Effector memory CD8-positive, alpha-beta T cell (primary cell): ENCODE data around the gene C19orf81.

Experiments used
- ATAC-seq: fragments of 150-1000 bp; cut with Tn5 transposase; replicated peaks from 2 replicates; pipeline ENCODE4 v1.10.0; 2021; ENCODE audit warnings: mild to moderate bottlenecking, moderate library complexity
- DNase-seq, 3 experiments: peaks; one replicate each; pipeline ENCODE4 v3.0.0; 2021
- H3K27ac Mint-ChIP-seq, 2 donors: one replicate each; pipeline ENCODE4 v1.8.0; 2022; ENCODE audit warnings: mild to moderate bottlenecking in 2 of 2, mixed read lengths in 2 of 2, moderate library complexity in 2 of 2
- H3K27me3 Mint-ChIP-seq, 2 donors: one replicate each; pipeline ENCODE4 v1.8.0; 2022; ENCODE audit warnings: mixed read lengths in 2 of 2
- H3K36me3 Mint-ChIP-seq: one replicate; pipeline ENCODE4 v1.8.0; 2022; ENCODE audit warnings: mild to moderate bottlenecking, moderate library complexity, mixed read lengths; ENCODE audit not compliant: insufficient read depth
- H3K4me1 Mint-ChIP-seq, 2 donors: one replicate each; pipeline ENCODE4 v1.8.0; 2022; ENCODE audit warnings: low read depth in 2 of 2, mixed read lengths in 2 of 2
- H3K4me3 Mint-ChIP-seq, 2 donors: one replicate each; pipeline ENCODE4 v1.8.0; 2022; ENCODE audit warnings: mild to moderate bottlenecking in 2 of 2, mixed read lengths in 2 of 2, moderate library complexity in 2 of 2
- H3K9me3 Mint-ChIP-seq, 2 donors: one replicate each; pipeline ENCODE4 v1.8.0; 2022; ENCODE audit warnings: mixed read lengths in 2 of 2

The C19orf81 gene

DNA sequence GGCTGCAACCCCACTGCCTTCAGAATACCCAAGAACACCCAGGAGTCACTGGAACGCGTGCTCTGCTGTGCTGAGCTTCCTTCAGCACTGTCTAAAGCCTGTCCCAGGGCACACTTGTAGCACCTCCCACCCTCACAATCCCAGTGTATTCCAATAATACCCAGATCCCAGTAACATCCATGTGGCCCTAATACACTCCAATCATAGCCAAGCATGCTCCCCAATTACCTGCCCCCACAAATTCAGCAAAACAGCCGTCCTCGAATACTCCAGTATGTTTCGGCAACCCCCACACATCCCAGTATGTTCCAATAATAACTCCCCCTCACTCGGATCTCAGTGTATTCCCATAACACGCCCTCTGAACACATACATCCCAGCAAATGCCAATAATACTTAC is 41.2 kb downstream of the C19orf81 start:
- Mint-ChIP-seq H3K4me3 (no peak overlapping the region), H3K27ac (no peak overlapping the region), H3K36me3 (no peaks in the 10 kb centered on the region), H3K27me3 (peaks cover 50 to 66% of the 10 kb centered on the region in 2 donors), H3K9me3 (no peaks in the 10 kb centered on the region), H3K4me1 (no peaks in the 10 kb centered on the region)
- ATAC-seq (no peak), DNase-seq (no peak)

DNA sequence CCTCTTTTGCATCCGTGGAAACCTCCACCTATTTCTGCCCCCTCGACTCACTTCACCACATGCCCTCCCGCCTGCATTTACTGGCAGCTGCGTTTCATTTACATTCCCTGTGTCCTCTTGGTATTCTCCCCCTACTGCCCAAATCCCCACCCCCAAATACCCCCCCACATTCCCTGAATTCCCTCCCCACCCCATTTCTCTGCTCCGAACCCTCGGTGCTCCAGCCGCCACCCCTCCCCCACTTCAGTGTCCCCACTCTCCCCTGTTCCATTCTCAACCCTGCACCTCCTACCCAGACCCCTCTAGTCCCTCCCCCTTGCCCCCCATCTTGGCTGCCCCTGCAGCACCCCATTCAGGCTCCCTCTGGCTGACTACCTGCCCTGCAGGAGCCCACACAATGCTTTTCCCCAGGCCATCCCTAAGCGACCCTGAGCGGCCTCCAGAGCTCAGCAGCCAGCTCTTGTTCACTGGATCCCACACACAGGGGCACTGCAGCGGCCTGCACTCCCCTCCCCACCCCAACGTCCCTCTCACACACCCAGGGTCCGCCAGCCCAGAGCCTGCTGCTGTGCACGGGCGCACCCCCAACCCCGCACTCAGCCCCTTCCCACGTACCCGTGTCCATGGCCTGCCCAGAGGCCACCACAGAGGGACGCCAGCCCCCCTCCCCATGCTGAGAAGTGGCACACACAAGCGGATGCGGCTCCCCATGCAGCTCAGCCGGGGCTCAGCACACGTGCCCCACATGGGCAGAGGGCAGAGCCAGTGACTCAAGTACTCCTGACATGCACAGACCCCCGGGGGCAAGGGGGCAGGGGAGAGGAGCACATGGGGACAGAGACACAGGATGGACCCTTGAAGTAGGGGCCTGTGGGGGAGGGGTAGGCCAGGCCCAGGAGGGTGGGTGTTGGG is 44.1 kb downstream of the C19orf81 start:
- Mint-ChIP-seq H3K4me3 (no peak overlapping the region), H3K27me3 (peaks cover 59 to 85% of the 10 kb centered on the region in 2 donors), H3K4me1 (peaks cover 0 to 2% of the 10 kb centered on the region in 2 donors), H3K36me3 (no peaks in the 10 kb centered on the region), H3K27ac (no peak overlapping the region), H3K9me3 (no peaks in the 10 kb centered on the region)
- DNase-seq: no peak
- ATAC-seq: no peak

DNA sequence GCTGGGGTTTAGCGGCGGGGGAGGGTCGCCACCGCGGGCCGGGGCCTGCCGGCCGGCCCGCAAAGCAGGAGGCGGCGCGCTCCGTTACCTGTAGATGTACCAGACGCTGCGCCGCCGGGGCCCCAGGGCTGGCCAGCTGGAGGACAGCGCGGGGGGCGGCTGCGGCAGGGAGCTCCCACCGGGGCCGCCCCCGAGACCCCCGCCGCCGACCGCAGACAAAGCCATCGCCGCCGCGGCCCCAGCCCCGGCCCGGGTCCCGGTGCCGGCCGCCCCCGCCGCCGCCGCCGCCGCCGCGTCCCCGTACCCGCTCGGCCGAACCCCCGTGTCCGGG is 45.5 kb downstream of the C19orf81 start:
- H3K36me3 Mint-ChIP-seq: no peaks in the 10 kb centered on the region
- H3K27me3 Mint-ChIP-seq: peaks cover 73 to 90% of the 10 kb centered on the region in 2 donors
- no peak overlapping the region for H3K27ac Mint-ChIP-seq
- ATAC-seq: no peak
- H3K4me1 Mint-ChIP-seq: peaks cover 0 to 2% of the 10 kb centered on the region in 2 donors
- no peak overlapping the region for H3K4me3 Mint-ChIP-seq
- peaks cover 0 to 3% of the 10 kb centered on the region in 2 donors for H3K9me3 Mint-ChIP-seq
- no peak for DNase-seq

DNA sequence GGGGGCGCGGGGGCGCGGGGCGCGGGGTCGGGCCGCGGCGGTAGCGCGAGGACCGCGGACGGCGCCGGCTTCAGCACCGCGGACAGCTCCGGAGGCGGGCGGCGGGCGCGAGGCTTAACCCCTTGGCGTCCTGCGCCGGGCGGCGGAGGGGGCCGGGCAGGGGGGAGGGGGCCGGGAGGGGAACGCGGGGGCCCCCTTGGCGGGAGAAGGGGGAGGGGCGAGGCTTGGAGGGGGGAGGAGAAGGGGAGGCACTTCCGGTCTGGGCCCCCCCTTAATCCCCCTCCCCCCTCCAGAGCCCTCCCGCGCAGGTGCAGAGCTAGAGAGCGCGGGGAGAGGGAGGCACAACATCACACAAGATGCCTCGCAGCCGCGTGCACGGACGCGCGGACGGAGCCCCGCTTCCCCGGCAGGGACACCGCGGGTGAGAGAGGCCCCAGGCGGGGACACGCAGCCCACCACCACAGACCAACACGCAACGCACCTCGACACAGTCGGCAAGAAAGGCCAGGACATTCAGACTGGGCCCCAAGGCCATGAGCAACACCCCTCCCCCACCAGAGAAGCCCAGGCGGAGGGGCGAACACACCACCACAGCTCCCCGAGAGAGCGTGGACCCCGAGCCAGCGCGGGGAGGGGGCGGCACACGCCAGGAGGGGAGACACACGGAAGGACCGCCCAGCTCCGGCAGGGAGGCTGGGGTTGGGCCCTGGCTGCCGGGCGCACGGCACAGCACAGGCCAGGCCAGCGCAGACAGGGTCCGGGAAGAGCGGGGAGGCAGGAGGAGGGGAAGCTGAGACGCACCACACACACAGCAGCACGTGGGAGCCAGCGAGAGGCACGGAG is 46.2 kb downstream of the C19orf81 start:
- DNase-seq (no peak), ATAC-seq (no peak)
- H3K27ac Mint-ChIP-seq: no peak overlapping the region

DNA sequence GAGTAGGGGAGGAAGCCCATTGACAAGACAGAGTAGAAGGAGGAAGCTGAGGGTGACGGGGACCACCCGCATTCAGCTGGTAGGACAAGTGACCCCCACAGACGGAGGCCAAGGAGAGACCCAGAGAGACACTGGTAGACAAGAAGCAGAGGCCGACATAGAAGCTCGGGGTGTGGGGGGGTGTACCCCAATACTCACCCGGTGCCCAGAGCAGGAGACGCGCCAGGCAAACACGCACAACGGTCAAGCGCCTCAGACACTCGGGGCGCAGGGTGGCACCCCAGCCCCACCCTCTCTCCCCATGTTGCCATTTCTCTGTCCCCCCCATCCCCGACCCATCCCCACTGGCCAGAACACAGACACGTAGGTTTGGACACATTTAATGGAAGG is 46.8 kb downstream of the C19orf81 start:
- Mint-ChIP-seq H3K27me3 (peaks cover 75 to 90% of the 10 kb centered on the region in 2 donors), H3K9me3 (peaks cover 0 to 3% of the 10 kb centered on the region in 2 donors), H3K4me1 (peaks cover 0 to 2% of the 10 kb centered on the region in 2 donors), H3K36me3 (no peaks in the 10 kb centered on the region), H3K27ac (no peak overlapping the region), H3K4me3 (no peak overlapping the region)
- no peak for DNase-seq
- ATAC-seq: no peak

More for the DNA sequence above, 46.2 kb downstream of the C19orf81 start:
- Mint-ChIP-seq H3K4me1 (peaks cover 0 to 2% of the 10 kb centered on the region in 2 donors), H3K27me3 (peaks cover 77 to 90% of the 10 kb centered on the region in 2 donors), H3K36me3 (no peaks in the 10 kb centered on the region), H3K4me3 (no peak overlapping the region), H3K9me3 (peaks cover 0 to 3% of the 10 kb centered on the region in 2 donors)

DNA sequence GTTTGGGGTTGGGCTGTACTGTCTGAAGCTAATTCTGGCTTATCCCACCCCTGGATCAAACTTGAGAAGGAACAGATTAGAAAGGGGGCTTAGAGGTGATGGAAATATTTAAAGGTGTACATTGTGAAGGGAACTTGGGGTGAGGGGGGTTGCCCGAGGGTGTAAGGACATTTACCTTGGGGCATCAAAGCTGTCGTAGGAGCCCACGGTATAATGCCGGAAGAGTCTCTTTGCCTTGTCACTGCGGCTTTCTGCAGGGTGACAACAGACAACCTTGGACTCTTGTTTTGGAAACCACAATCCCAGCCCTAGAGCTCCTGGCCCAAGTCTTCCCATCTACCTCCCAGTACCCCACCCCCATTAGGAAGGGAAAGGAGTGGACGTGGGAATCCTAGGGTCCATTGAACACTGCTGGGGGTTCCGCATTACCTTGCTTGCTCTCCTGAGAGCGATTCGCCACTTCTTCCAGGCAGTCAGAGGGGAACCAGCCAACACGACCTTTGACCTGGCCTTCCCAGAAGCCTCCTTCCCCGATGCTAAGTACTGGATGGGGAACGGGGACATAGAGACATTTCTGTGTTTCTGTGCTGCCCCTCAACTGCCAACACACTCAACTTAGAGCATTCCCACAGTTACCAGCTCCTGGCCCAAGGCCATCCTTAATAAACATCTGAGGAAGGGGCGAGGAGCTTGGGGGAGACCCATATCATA is 48.3 kb downstream of the C19orf81 start:
- Mint-ChIP-seq H3K27ac (no peak overlapping the region), H3K27me3 (peaks cover 60 to 75% of the 10 kb centered on the region in 2 donors)

DNA sequence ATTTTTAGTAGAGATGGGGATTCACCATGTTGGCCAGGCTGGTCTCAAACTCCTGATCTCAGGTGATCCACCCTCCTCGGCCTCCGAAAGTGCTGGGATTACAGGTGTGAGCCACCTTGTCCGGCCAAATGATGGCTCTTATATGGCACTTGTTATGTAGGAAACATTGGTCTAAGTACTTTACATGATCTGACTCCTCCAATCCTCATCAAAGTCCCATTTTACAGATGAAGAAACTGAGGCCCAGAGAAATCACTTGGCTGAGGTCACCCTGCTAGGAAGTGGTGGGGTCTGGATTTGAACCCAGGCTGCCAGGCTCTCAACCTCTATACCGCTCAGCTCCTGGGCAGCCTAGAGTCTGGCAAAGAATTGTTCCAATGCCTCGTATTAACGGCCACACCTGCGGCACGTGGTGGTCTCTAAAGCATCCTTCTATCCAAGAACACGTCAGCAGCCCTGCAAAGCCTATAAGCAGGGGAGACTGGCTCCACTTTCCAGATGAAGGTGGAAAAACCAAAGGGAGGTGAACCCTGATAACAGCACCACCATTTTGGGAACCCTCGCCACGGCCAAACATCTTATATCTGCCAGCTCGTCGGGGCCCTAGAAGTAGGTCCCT is 52.2 kb downstream of the C19orf81 start:
- no peak overlapping the region for H3K4me3 Mint-ChIP-seq
- no peaks in the 10 kb centered on the region for H3K36me3 Mint-ChIP-seq
- H3K4me1 Mint-ChIP-seq: peaks cover 0 to 2% of the 10 kb centered on the region in 2 donors
- no peak overlapping the region for H3K27ac Mint-ChIP-seq
- peaks cover 56 to 74% of the 10 kb centered on the region in 2 donors for H3K27me3 Mint-ChIP-seq
- peaks cover 0 to 3% of the 10 kb centered on the region in 2 donors for H3K9me3 Mint-ChIP-seq
- no peak for DNase-seq
- no peak for ATAC-seq

More for the DNA sequence above, 48.3 kb downstream of the C19orf81 start:
- H3K9me3 Mint-ChIP-seq: peaks cover 0 to 3% of the 10 kb centered on the region in 2 donors
- H3K4me3 Mint-ChIP-seq: no peak overlapping the region
- H3K36me3 Mint-ChIP-seq: no peaks in the 10 kb centered on the region
- ATAC-seq (no peak), DNase-seq (no peak)
- H3K4me1 Mint-ChIP-seq: peaks cover 0 to 2% of the 10 kb centered on the region in 2 donors

DNA sequence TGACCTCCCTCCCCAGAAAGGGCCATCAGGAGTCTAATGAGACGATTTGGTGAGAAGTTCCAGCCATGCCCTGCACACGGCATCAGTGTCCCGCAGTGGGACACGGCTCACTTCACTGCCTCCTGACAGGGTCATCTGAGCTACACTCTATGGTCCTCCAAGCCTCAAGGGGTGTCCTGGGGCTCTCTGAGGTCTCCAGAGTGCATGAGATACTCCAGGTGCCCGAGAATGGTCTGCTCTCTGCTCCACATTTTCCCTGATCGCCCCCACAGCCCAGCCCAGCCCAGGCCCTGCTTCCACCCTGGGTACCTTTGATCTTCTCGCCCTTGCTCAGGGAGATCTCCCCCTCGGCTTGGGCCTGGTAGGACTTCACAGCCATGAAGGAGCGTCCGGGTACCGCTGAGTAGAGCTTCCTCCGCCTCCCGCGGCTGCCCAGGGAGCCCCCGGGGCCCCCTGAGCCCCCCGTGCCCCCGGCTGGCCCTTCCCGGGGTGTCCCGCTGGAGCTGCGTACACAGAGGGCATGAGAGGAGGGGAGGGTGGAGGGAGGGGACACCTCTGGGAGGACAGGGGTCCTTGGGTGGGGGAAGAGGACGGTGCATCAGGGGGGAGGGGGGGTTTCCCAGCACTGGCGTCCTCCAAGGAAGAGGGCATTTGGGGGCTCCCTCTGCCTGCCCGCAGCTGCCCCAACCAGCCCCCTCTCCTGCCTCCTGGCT is 53.1 kb downstream of the C19orf81 start:
- no peak overlapping the region for H3K27ac Mint-ChIP-seq
- peaks cover 52 to 74% of the 10 kb centered on the region in 2 donors for H3K27me3 Mint-ChIP-seq
- no peak overlapping the region for H3K4me3 Mint-ChIP-seq
- ATAC-seq (no peak), DNase-seq (no peak)
- H3K9me3 Mint-ChIP-seq: peaks cover 0 to 3% of the 10 kb centered on the region in 2 donors
- H3K36me3 Mint-ChIP-seq: no peaks in the 10 kb centered on the region
- no peaks in the 10 kb centered on the region for H3K4me1 Mint-ChIP-seq

DNA sequence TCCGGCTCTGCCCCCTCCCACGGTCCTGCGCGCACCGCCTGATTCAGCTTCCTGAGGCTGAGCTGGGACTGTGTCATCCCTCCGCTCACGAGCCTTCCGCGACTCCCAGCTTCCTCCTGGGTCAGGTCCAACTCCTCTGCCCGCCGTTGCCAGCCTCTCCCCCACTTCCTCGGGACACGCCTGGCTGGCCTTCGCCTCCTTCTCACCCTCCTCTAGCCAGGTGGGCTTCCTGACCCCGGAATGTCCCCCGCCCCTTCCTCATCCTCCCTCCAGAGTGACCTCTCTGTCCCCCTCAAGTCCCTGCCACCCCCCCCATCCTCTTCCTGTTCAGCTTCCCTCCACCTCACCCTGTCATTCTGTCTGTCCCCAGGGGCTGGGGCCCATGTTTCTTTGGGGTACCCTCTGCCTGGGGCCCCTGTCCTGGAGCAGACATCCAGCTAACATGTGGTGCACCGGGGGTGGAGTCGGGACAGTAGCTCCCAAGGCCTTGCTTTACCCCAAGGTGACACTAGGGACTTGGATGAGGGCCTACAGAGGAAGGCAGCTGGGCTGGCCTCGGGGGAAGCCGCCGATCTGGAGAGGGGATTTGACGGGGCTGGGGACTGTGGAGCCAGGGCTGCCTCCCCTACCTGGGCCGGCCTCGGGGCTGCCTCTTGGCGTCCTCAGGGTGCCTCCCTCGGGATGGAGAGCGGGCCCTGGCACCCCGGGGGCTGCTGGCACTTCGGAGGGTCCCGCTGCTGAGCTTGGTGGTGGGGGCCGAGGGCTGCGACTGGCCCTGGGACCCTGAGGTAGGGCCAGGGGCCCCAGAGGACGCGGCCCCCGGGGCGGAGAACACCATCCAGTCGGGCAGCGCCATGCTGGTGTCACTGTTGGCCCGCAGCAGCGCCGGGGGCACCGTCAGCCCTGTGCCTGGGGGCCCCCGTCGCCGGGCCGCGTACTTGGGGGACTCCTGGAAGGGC is 53.9 kb downstream of the C19orf81 start:
- peaks cover 53 to 72% of the 10 kb centered on the region in 2 donors for H3K27me3 Mint-ChIP-seq
- no peak overlapping the region for H3K4me3 Mint-ChIP-seq
- ATAC-seq (no peak), DNase-seq (no peak)
- peaks cover 0 to 3% of the 10 kb centered on the region in 2 donors for H3K9me3 Mint-ChIP-seq
- no peaks in the 10 kb centered on the region for H3K36me3 Mint-ChIP-seq
- H3K27ac Mint-ChIP-seq: no peak overlapping the region
- no peaks in the 10 kb centered on the region for H3K4me1 Mint-ChIP-seq

DNA sequence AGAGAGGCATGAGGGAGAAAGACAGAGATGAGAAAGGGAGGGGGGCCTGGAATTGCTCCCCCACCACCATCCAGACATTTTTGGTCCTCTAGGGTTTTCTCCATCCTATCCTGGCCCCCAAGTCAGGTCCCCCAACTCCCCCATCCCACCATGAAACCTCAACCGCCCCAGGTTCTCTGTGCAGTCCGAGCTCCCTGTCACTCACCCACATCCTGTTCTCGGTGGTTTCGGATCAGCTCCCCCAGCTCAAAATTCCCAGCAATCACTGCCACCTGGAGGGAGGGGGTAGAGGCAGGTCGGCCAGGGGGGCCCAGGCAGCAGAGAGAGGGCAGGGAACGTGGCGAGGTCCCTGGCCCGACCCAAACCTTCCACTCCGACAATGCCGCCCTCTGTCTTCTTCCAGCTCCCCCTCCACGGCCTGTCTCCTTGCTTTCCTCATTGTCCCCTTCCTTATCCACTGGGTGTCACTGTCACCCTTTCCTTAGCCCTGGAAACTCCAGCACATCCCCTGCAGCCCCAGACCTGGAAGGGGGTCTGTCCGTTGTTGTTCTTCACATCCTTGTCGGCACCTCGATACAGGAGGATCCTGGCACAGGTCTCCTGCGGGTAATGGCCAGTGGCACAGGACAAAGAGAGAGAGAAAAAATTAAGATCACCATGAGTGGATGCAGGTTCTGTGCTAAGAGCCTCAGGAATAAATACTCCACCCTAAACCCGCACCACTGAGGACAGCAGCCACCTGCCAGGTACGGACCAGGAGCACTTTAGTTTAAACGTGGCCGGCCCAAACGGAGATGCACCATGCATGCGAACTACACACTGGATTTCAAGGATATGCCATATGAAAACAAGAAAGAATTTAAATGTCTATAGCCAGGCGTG is 54.9 kb downstream of the C19orf81 start:
- no peak for ATAC-seq
- Mint-ChIP-seq H3K9me3 (peaks cover 0 to 3% of the 10 kb centered on the region in 2 donors), H3K36me3 (no peaks in the 10 kb centered on the region), H3K27ac (no peak overlapping the region), H3K4me3 (no peak overlapping the region), H3K4me1 (no peaks in the 10 kb centered on the region), H3K27me3 (peaks cover 43 to 62% of the 10 kb centered on the region in 2 donors)
- no peak for DNase-seq

DNA sequence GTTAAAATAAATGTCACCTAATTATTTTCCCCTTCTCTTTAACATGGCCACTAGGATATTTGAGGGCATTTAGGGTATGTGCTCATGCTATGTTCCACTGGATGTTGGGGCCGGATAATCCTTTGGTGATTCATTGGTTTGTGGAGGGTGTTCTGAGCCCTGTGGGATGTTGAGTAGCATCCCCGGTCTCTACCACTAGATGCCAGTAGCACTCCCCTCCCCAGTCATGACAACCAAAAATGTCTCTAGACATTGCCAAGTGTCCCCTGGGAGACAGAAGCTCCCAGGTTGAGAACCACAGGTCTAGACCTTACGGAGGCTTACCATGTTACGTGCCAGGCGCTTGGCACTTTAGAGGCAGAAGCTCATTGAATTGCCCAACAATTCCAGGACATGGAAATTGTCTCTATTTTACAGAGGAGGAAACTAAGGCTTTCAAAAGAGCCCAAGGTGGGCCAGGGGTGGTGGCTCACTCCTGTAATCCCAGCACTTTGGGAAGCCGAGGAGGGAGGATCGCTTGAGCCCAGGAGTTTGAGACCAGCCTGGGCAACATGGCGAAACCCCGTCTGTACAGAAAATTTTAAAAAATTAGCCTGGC is 56.3 kb downstream of the C19orf81 start:
- Mint-ChIP-seq H3K4me3 (no peak overlapping the region), H3K27ac (no peak overlapping the region), H3K4me1 (no peaks in the 10 kb centered on the region), H3K9me3 (no peaks in the 10 kb centered on the region), H3K36me3 (no peaks in the 10 kb centered on the region), H3K27me3 (peaks cover 31 to 59% of the 10 kb centered on the region in 2 donors)
- DNase-seq (no peak), ATAC-seq (peak; percentile 32)
